Activated effector memory CD4-positive, alpha-beta T cell treated with Interleukin-2 at 50 U/mL for 16 hours (primary cell): ENCODE results near the gene MCRS1.
"Not testable (repeated sequence)": the region's sequence is repeated elsewhere in the genome, so short reads cannot be mapped to it uniquely, and the experiment has no call there.

Experiments
- DNase-seq: peaks from one replicate; pipeline ENCODE4 v3.0.0-alpha.2; 2020

MCRS1 gene

DNA sequence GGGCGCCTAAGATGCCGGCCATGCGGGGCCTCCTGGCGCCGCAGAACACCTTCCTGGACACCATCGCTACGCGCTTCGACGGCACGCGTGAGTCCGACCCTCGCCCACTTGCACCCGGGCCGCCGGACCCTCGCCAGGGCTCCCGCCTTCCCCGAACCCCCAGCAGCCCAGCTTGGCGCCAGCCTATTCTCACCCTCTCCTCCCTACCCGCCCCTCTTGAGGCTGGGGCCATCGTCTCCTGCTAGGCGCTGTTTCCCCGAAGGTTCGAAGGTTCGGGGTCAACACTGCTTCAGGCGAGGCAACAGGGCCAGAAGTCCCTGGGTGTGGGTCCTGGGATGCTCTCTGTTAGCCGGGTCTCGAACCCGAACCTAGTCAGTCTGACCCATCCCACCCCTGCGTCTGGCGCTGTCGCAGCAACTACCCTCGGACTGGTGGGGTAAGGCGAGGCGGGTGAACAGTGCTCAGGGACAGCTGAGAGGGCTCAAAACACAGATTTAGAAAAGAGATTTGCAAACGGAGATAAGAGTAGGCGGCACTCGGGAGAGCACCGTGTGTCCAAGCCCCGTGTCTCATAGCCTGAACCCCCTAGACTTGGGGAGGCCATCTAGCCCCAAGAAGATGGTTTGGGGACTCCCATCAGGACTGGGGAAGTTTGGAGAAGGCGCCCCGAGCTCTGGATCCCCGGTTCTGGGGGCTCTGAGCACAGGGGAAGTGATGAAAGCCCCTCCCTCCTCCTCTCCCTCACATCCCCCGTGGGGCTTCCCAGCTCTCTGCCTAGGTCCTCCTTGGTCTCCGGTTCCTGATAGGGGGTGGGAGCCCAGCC lies 28.3 kb downstream of the MCRS1 start:
- no peak for DNase-seq

DNA sequence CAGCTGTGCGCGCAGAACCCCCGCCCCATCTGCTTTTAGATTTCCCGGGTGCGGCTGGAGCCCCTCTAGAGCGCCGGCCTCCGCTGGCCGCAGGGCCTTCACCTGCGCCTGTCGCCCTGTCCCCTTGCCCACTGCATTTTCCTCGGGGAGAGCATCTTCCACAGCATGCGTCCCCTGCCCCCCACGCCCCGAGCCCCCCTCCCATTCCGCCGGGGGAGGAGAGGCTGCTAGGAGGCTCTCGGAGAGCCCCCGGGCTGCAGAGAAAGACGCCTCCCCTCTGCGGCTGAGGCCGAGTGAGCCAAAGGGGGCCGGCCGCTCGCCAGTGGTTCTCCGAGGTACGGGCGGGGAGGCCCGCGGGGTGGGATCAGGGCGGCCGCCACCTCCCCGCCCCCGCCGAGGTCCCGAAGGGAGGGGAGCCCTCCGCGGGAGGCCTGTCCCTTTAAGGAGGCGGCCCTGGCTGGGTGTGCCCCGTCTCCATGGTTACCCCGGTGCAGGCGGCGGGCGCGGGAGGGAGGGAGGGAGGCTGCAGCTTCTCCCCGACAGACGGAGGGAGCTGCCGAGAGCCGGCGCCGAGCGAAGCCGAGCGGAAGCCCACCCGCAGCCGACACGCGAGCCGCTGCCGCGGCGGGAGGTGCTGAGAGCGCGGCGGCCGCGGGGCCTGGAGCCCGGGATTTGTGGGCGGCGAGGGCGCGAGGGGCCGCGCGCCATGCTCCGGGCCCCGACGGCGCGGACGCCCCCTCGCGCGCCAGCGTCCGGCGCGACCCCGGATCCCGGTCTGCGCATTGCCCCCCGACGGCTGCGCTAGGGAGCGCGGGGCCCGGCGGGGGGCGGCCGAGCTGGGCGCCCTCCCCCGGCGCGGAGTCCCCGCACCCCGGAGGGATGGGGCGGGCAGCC lies 29.2 kb downstream of the MCRS1 start, which contains the start of gene KCNH3:
TSS of gene KCNH3 (plus strand) at position 521 of the 894 bp plus-strand sequence. CDS start 387 bp downstream, outside the sequence.
- DNase-seq = peak; percentile 87

DNA sequence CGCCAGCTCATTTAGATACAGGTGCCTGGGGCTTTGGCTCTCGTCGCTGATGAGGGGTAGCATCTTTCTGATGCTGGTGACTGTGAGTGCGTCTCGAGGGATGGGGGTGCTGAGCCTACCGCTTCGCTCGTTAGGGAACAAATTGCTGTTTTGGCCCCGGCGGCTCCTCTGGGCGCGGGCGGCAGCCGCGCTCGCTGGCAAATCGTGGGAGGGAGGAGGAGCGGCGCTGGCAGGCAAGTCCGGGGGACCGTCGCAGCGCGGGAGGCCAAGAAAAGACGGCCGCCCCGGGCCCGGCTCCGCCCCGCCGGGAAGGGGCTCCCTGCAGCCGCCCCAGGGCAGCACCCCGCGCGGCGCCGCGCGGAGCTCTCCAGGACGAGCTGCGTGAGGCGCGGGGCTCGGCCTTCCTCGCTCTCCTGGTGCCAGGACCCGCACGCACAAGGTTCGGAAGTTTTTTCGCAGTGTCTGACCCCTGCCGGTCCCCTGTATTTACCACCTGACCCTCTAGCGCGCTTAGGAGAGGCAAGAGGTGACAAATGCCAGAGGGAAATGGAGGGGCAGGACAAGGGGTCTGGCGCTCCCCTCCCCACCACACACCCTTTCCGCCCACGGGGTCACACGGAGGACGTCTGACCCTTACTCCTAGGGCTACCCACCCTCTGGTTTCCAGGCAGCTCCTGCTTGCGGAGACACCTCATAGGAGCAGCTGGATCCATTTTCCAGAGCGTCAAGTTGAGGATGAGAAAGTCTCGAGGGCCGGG lies 30.0 kb downstream of the MCRS1 start:
- DNase-seq = no peak

DNA sequence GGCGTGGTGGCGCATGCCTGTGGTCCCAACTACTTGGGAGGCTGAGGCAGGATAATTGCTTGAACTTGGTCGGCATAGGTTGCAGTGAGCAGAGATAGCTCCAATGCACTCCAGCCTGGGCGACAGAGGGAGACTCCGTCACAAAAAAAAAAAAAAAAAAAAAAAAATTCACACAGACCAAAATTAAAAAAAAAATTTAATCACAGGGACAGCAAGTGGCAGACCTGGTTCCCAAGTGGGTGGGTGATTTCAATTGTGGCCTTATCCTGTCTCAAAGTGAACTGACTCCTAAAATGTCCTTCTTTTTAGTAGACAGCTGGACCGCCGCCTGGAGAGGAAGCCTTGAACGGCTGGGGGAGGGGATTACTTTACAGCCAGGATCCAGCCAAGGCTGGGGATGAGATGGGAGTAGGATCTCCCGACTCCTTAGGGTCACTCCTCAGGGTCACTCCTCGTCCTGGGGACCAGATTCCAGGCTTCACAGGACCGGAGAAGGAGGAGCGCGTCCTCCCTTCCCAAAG lies 30.7 kb downstream of the MCRS1 start:
- no peak for DNase-seq

DNA sequence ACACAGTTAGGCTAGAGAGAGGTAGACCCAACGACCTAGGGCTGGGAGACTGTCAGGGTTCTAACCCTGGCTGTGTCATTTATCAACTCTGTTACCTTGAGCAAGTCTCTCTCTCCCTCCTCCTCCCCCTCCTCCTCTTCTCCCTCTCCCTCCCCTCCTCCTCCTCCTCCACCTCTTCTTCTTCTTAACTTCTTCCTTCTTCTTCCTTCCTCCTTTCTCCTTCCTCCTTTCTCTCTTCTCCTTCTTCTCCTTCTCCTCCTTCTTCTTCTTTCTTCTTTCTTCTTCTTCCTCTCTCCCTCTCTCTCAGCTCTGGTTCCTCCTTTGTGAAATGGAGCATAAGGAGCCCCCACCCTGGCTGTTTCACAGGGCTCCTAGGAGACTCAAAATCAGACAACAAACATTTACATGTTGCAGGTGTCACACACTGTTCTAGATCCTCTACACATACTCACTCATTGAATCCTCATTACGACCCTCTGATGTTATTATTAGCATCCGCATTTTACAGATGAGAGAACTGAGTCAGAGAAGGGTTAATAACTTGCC lies 31.3 kb downstream of the MCRS1 start:
- DNase-seq = no peak

DNA sequence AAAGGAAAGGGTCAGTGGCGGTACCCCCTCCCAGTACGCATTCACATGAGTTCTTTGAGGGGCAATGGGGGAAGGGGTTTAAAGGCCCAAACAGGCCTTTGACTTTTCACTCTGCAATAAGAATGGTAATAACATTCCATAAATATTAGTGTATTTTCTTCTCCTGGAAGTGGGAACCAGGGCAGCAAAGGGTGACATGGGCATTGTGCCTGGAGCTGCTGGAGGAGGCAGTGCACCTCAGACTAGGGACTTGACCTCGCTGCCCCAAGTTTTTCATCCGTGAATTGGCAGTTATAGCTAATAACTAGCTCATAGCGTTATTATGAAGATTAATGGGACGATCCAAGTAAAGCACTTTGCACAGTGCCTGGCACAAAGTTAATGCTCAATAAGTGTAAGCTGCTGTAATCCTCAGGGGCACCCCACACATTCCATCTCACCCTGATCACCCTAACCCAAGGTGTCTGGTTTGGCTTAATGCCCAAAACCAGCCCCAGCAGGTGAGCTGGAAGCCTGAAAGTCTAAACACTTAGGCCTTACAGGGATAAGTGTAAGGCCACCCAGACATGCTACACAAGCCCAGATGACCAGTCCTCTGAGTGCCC lies 31.9 kb downstream of the MCRS1 start:
- DNase-seq = no peak

DNA sequence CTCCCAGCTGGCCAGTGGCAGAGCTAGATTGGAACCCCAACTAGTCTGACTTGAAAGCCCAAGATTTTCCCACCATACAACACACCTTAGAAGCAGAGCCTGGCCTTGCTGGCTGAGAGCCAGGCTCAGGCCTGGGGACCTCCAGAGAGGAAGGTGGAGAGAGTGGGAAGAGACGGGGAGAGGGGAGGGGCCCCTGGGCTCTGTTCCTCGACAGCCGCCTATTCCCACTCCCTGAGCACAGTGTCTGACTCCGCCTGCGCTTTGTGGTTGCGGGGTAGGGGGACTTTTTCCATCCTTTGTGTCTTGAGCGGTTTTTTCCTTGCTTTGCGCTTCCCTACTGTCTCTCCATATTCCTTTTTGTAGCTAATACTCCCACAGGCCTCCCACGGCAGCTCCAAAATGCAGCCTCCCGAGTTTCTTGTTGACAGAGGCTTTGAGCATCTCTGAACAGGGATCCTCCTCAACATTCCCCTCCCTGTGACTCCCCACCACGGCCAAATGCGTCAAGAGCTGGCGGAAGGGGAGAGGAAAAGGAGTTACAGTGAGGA lies 33.1 kb downstream of the MCRS1 start:
- DNase-seq = no peak

DNA sequence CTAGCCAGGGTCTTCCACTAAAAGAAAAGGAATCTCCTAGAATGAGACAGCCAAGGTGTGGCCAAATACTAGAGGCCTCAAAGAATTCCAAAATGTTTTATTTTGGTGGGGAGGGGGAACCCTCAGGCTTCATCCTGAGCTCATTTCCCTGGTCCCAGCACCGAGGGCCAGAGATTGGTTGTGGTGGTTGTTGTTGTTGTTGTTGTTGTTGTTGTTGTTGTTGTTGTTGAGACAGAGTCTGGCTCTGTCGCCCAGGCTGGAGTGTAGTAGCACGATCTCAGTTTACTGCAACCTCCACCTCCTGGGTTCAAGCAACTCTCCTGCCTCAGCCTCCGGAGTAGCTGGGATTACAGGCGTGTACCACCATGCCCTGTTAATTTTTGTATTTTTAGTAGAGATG lies 33.8 kb downstream of the MCRS1 start:
- DNase-seq = not testable (repeated sequence)

DNA sequence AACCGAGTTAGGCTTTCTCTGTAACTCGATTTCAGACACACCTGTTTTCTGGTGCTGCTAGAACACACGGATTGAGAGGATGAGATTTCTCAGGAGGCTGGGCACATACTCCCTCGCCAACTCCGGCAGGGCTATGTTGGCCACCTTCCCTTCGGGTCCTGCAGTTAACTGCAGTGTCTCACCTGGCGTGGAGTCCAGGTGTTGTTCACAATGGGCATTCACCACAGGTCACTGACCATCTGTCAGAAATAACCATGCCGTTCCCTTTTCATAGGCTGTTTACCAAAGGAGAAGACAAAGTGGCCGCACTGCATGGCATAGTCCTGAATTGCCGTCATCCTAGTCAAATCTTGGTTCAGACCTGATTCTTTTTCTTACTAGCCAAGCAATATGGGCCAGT lies 34.6 kb downstream of the MCRS1 start:
- no peak for DNase-seq

DNA sequence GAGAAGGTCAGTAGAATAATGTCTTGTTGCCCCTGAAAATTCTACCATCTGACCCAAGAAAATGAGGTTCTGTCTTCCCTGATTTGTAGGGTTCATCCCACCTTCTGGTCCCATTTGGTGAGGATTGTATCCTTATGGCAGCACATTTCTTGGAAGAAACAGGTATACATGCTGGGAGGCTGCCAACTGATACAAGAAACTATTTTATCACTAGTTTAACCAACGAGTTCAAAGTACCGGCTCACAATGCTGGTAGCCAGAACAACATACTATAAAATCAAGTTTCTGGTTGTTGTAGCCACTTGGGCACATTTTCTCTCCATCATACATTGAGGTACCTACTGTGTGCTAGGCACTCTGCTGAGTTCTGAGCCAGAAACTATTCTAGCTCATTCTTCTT lies 36.2 kb downstream of the MCRS1 start:
- DNase-seq = no peak

DNA sequence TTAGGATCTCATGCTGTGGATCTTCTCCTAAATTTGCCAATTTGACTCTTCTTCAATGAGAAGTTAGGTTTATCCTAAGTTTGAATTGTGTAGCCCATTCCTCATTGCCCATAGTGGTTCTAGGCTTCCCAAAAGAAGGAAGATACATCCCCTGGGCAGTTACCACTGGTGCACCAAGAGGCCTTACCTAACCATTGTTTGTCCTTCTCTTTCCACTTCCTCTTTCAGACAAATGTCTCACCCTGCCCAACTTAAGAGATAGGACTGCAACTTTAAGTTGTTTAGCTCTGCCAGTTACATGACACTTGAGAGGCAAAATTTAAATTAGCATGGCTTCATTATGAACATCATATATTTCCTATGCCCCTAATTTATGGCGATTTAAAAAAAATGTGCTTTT lies 38.5 kb downstream of the MCRS1 start:
- DNase-seq = no peak

DNA sequence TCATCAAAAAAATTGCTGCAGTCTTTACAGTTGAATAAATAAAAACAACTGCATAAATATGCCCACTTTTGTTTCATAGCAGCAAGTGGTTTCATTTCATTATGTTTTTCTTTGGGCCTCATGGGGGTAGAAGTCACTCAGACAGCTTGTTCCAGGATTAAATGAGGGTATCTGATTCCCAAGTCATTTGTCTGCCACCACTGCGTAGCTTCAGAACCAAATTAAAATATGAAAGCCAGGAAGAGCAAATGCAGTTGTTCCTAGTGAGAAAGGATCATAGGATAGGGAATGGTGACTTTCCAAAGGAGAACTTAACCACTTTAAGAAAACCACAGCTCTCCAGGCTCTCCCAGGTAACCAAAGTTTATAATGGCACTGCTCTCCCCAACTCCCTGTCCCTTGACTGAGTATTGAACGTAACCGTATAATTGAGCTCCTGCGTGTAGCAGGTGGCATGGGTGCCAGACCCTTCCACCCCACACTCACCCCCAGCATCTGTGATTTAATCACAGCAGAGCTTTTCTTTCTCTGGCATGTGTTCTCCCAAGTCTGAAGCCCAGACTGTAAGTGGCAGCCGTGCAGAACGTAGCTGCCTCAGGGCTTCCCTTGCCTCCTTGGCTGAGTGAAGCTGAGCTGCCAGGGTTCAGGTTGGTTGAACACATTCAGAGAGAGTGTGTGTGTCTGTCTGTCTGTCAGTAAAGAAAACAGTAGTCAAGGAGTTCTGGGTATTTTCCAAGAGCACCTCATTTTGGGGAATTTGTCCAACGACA lies 40.4 kb downstream of the MCRS1 start:
- DNase-seq = no peak

DNA sequence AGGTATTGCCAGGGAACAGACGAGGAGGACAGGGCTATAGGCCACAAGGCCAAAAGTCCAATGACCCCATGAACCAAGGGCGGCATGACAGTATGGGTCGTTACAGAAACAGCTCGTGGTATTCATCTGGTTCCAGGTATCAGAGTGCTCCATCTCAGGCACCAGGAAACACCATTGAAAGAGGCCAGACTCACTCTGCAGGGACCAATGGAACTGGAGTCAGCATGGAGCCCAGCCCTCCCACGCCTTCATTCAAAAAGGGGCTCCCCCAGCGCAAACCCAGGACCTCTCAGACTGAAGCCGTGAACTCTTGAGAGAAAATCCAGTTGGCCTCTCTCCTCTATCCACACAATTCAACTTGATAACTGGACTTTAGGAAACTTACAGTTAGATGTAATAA lies 42.0 kb downstream of the MCRS1 start:
- no peak for DNase-seq

DNA sequence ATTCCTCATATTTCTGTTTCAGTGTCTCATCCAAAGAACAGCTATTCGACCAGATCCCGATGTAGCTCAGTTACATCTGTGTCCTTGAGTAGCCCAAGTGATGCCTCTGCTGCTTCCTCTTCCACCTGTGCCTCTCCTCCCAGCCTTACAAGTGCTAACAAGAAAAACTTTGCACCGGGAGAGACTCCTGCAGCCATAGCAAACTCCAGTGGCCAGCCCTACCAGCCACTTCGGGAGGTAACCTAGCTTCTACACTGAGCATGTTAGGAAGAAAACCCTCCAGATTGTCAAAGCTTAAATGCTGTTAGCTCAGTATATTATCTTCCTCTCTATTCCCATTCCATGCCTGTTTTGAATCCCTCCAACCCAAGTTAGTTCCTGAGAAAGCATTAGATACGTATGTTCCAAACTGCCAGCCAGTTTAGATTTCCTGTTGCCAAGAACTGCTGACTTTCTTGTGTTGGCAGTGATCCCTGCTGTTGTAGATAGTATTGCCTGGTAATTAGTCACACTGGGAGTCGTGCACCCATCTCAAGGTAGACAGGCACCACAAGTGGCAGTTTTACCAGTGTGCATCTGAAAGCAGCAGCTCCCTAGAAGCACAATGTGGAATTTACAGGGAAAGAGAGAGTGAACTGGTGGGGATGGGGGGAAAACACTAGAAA lies 43.1 kb downstream of the MCRS1 start:
- DNase-seq = no peak

DNA sequence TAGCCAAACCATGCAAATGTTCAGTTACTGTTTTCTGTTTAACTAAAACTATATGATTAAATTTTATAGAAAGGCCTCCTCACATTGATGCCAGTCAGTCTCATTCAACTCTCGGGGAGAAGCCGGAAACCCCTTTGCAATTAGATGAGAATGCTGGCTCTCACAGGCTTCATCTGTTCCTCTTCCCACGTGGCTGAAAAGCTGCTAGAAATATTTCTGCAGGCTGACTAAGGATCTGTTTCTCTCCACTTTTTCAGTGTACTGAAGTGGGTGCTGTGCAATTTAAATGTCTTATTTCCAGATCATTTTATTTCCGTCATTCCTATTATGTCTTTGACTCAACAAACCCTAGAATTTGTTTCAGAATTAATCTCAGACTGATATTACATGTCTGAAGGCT lies 46.6 kb downstream of the MCRS1 start:
- no peak for DNase-seq

DNA sequence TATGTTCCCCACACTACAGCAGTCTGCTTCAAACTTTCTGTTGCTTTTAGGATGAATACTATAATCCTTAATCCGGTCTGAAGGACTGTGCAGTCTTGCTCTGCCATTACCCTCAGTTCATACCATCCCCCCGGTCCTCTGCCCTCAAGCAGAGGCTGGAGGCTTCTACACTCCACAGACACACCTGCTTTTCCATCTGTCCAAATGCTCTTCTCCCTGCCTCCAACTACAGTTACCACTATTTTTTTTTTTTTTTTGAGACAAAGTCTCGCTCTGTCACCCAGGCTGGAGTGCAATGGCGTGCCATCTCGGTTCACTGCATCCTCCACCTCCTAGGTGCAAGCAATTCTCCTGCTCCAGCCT lies 48.4 kb downstream of the MCRS1 start:
- DNase-seq = no peak

DNA sequence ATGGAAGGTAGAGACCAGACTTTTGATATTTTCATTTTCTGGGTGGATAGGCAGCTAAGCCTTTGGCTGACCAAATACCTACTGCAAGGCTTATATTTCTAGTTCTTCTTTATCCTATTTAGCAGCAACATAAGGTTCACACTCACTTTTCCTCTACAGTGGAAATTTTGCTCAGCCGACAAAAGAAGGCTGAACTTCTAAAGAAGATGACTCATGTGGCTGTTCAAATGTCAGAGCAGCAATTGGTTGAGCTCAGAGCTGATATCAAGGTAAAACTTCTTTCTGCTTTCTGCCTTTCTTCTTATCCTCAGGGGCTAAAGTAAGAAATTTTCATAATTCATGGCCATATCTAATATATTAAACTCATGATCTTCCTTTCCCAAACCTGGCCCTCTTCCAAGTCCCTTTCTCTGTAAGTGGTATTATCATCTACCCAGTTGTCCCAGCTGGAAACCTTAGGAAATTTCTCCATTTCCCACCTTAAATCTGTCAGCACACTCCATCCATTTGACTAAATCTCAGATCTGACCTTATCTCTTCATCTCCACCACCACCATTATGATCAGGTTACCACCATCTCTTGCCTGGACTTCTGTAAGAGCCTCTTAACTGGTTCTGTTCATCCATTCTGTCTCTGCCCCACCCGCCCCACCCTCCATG lies 48.9 kb downstream of the MCRS1 start:
- DNase-seq = no peak

DNA sequence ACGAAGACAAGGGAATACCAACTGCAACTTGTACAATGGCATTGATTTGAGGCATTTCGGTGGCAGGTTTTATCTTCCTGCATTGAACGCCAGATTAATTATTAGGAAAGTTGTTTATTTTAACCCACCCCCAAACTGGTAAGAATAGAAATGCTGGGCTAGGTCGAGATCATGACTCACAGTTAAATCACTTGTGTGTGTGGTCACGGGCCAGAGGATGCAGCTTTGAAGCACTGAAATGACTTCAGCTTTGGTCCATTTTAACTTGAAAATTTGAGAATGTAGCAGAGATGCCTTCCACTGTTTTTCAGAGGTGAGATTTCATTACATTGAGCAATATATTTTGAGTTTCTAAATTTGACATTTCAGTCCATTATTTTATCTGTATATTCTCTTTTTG lies 52.7 kb downstream of the MCRS1 start:
- DNase-seq = no peak

DNA sequence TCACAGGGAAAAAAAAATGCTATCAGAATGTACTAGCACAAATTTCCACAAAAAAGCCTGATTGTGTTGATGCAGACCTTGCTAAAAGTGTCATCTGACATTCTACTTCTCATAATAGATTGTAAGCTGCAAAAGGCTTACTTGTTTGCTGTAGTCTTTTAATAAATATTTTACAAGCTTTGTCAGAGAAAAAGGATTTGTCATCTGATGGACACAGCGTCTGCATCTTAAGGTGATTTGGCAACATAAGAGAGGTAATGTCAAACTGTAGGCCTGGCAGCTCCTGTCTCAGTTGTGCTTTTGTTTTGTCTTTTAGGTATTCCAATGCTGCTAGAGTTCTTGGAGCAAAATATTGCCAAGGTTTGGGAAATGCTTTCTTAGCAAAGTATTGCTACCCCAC lies 55.4 kb downstream of the MCRS1 start:
- DNase-seq = no peak

DNA sequence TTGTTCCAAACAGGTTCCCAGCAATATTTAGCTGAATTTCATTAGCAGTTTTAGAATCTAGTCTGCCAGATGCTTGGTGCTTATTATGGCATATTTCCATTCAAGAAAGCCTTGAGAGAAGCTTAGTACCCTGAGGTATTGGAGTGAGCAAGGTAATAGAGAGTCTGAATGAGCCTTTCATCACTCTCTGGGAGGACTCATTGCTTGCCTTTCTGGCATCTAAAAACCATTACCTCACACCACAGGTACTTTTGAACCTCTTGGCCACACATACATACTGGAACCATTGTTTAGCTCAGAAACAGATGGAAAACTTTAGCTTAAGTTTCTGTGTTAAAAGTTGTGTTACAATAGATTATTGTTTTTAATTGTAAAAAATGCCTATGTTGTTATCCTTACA lies 56.5 kb downstream of the MCRS1 start:
- no peak for DNase-seq
